ENCODE results near the gene IGSF22.

The IGSF22 gene

DNA sequence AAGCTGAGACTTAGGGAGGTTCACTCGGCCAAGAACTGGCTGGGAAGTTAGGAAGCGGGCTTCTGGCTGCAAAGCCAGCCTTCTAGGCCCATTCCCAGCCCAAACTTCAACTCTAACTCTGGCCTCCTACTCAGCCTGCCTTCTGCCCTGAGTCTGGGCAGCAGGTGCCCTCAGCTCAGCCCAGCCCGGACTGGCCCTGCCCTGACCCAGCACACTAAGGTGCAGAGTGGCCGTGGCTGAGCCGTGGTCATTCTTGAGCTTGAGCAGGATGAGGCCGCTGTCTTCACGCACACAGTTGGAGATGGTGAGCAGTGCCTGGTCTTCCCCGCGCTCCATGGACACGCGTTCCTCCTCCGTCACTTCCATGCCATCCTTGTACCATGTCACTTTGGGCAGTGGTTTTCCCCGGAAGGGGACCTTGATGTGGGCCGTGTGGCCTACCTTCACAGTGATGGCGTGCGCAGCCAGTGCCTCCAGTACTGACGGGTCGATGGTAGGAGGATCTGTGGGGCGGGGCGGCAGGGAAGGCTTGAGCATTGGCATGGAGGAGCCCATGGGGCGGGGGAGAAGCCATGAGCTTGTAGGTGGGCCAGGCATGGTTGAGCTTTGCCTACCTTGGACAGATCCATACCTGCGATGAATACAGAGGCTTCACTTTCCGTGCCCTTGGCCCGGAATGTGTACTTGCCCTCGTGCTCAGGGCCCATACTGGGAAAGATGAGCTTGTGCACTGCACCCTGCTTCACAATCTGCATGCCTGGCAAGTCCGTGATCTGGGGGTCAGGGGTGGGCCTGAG is 12.1 kb downstream of the IGSF22 start:
- DNase-seq (ENCODE audit: low read depth): no peak

DNA sequence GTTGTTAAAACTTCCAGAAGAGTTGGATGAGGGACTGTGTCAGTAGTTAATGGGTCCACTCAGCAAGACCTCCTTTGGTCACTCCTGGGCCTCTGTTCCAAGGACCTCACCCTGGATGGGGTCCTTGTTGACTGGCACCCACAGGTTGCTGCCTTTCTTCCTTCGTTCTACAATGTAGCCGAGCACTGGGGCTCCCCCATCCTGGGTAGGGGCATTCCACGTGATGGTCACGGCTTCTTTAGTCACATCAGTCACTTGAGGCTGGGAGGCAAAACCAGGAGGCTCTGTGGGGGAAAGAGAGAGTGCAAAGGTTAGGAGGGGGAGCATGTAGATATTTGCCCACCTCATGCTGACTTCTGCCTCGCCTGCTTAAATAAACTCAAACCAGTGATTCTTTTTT is 15.4 kb downstream of the IGSF22 start:
- DNase-seq (ENCODE audit: low read depth): no peak

DNA sequence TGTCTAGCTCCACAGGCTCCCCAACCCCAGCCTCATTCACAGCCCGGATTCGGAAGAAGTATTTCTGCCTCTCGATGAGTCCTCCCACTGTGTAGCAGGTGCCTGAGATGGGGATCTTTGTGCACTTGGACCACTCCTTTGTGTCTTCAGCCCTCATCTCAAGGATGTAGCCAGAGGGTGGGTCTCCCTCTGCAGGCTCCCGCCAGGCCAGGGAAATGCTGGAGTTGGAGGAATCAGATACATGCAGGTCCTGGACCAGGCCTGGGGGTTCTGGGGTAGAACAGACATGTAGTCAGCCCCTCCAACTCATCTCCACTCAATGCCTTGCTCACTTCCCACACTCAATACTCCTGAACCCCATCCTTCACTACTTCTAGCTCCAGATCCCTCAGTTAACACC is 16.6 kb downstream of the IGSF22 start:
- no peak for DNase-seq (ENCODE audit: low read depth)

DNA sequence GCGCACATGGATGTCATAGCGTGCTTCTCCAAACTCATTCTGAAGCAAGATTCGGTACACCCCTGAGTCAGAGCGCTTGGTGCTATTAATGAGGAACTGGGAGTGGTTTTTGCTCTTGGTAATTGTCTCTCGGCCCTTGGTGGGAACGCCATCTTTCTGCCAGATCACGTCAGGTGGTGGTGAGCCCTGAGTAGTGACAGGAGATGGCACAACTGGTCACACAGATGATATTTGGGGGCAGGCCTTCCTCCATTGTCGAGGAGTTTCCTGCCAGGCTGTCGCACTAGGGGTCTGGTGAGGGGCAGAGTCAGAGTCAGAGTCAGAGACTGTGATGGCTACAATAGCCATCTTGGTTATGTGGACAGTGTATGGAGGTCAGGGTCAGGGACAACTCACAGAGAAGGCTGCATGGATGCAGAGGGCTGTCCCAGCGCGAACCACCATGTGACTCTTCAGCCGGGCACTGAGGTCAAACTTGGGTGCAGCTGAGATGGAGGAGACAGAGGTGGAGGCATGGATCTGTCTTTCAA is 18.1 kb downstream of the IGSF22 start:
- DNase-seq (ENCODE audit: low read depth): no peak

DNA sequence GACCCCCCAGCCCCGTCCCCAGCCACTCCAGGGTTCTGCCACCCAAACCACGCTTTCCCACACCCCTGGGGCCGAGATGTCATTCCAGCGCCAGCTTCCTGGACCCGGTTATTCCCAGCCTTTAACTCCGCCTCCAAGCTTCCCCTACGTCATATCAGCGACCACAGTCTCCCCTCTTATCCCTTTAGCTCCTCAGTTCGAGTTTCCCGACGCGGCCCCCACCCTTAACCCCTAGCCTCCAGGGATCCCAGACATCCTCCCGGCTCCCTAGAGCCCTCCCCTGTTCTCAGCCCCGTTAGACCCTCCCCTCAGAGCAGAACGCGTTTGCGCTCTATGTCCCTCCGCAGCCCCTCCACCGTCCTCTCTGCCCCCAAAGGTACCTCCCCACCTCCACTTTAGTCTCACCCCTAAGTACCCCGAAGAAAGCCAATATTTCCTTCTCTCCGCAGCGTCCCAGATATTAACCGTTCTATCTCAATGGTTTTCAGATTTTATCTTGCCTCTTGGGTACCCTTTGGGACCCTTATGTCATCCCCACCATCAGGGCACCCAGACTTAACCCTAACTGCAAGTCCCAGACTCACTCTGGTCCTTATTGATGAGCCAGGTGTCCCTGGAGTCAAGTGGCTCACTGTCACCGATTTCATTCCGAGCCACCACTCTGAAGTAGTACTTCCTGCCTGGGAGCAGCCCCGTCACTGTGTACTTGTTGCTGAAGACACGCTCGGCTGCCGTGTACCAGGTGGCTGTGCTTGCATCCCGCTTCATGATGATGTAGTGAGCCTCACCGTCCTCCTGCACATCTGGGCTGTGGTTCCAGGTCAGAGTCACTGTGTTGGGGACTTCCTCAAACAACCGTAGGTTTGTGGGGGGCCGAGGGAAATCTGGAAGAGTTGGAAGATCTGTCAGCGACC is 19.4 kb downstream of the IGSF22 start:
- DNase-seq (ENCODE audit: low read depth): peak; percentile 37

DNA sequence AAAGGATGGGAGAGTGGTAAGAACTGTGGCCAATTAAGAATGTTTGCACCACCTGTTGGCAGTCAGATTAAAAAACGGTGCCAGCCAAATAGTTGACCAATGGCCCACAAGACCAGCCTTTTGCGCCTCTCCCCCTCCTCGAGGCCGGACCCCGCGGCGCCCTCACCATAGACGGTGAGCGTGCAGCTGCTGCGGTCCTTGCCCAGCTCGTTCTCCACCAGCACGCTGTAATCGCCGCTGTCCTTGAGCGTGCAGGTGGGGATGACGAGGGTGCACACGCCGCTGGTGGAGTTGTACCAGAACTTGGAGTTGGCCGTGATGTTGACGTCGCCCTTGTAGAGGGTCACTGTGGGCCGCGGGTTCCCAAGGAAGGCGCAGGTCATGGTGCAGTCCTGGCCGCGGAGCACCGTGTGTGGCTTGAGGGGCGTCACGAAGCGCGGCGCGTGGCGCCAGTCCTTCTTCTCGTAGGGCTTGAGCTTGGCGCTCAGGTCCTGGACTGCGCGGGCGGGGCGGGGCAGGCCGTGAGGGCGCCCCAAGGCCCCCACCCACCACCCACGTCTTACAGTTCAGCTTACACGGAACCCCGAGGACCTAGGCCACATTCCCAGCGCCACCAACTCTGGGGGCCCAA is 20.2 kb downstream of the IGSF22 start:
- DNase-seq (ENCODE audit: low read depth): no peak

DNA sequence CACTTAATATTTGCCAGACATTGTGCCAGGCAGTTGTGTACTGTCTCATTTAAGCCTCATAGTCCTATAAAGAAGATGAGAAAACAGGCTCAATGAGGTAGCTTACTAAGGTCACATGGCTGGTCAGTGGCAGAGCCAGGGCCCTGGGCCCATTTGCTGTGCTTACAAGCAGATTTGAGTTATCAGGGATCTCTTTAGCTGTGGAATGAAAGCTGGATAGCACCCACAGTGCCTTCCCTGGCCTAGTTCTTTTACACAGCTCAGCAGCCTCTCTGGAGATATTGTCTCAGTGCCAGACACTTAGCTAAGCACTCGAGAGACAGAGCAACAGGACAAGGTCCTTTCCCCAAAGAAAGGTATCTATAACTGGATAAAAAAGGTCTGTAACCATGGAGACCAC is 21.3 kb downstream of the IGSF22 start:
- DNase-seq (ENCODE audit: low read depth): no peak

DNA sequence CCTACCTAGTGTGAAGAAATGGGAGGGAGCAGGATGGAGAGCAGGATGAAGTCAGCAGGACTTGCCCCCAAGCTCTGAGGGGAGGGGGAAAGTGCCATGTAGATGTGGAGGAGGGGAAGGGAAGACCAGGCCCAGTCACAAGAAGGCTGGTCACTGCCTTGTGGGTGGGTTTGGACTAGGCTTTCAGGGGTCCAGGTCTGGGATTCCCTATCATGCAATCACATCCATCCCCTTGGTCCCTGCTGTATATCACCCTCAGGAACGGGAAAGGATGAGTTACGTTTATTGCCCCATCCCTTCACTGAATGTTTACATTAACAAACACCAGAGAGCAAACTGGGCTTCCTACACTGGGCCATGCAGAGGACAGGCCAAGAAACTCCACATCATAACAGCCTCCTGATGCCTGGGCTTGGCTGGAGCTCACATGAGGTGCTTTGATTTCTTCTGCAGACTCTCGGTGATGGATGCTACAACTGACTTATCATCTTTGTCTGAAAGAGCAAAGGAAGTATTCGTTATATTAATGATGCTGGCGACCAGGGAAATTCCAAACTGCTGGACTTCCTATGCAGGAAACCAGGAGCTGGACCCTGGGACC is 21.8 kb downstream of the IGSF22 start:
- DNase-seq (ENCODE audit: low read depth): no peak

DNA sequence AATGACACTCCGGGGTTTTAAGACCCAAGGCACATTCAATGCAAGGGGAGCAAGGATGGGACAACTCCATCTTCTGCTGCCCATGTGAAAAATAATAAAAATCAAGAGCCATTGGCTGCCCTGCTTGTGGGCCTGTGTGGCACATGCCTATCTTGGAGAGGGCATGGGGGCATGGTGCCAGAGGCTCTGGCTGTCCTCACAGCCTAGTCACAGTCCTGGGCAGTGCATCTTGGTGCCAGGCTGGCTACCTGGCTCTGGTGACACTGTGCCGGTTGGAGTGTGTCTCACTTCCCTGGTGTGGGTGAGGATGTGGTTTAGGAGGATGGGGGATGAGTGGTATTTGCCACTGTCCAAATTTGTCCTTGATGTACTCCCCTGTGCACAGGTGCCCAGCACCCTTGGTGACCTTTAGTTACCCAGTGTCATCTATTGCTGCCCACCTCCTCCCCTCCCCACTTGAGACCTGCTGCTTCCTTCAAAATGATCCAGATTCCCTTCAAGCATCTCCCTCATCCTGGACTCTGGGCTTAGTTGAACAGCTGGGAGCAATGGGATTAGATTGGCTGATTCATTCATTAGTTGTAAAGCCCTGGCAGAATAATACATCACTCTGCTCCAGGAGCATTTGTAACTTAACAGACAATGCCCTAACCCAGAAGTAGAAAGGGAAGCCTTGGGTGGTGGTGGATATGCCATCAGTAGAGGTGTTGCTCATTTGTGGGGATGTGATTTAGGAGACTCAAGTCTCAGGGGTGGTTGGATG is 22.8 kb downstream of the IGSF22 start:
- no peak for DNase-seq (ENCODE audit: low read depth)

DNA sequence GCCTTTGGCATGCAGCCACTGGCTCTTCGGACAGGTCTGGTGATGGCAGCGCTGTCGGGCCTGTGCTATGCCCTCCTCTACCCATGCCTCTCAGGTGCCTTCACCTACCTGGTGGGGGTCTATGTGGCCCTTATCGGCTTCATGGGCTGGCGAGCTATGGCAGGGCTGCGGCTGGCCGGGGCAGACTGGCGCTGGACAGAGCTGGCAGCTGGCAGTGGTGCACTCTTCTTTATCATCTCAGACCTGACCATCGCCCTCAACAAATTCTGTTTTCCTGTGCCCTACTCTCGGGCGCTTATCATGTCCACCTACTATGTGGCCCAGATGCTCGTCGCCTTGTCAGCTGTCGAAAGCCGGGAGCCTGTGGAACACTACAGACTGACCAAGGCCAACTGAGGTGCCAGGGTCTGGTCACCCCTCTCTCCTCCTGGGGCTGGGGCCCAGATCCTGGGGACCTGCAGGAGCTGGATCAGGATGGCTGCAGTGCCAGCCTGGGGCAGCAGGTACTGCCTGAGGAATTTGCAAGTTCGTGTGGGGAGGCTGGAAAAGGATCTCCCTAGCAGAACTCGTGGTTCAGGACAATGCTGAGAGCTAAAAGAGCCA is 24.3 kb downstream of the IGSF22 start:
- DNase-seq (ENCODE audit: low read depth): no peak

DNA sequence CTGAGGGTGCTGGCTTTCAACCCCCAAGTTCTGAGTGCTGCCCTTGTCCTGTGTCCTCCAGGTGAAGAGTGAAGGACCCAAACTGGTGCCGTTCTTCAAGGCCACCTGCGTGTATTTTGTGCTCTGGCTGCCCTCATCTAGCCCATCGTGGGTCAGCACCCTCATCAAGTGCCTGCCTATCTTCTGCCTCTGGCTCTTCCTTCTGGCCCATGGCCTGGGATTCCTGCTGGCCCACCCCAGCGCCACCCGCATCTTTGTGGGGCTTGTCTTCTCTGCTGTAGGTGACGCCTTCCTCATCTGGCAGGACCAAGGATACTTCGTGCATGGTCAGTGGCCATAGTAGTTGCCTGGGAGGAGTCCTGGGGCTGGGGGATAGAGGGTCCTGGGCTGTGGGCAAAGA is 25.1 kb downstream of the IGSF22 start:
- DNase-seq (ENCODE audit: low read depth): no peak

DNA sequence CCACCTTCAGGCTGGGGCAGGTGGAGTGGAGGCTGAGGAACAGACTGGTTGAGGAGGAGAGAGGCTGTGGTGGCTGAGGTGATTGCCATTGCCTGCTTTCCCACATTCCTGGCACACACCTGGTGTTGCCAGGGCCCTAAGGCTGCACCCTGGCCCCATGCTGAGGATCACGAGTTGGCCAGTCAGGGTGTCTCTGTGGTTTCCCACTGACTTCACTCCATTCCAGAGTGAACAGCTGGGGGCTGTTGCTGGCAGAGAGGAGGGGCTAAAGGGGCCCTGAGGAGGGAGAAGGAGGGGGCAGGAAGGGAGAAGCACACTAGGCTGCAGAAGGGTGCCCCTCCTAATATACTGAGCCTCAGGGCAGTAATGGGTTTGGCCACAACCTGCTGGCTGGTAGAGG is 25.6 kb downstream of the IGSF22 start:
- DNase-seq (ENCODE audit: low read depth): no peak

DNA sequence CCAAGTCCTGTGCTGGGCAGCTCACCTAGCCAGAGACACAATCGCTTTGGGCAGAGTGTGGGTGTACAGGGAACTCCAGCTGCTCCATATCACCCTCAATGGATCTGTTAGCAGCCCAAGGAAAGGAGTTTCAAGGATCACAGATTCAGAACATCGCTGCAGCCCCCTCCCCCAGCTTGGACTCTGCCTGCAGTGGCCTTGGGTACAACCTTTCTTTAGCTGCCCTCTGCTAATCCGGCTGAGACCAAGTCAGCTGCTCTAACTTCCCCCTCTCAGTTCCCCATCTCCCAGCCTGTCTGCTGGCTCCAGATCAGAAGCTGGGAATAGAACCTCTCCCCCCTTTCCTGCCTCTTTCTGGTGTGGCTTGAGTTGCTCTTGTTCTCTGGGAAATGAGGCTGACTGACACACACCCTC is 26.1 kb downstream of the IGSF22 start:
- no peak for DNase-seq (ENCODE audit: low read depth)

DNA sequence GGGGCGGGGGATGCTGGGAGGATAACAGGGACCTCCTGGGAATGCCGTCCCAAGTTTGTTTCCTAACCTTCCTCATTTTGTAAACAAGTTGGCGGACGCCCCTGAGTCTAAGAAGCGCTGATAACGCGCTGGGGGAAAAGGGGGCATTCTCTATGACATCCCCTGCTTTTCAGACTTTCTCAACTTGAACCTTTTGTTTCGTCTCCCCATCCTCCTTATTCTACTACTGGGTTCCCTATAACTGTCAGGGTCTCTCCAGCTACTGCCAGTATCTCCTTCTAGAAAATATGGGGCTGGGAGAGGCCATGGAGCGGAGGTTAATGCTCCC is 26.8 kb downstream of the IGSF22 start:
- DNase-seq (ENCODE audit: low read depth): no peak

DNA sequence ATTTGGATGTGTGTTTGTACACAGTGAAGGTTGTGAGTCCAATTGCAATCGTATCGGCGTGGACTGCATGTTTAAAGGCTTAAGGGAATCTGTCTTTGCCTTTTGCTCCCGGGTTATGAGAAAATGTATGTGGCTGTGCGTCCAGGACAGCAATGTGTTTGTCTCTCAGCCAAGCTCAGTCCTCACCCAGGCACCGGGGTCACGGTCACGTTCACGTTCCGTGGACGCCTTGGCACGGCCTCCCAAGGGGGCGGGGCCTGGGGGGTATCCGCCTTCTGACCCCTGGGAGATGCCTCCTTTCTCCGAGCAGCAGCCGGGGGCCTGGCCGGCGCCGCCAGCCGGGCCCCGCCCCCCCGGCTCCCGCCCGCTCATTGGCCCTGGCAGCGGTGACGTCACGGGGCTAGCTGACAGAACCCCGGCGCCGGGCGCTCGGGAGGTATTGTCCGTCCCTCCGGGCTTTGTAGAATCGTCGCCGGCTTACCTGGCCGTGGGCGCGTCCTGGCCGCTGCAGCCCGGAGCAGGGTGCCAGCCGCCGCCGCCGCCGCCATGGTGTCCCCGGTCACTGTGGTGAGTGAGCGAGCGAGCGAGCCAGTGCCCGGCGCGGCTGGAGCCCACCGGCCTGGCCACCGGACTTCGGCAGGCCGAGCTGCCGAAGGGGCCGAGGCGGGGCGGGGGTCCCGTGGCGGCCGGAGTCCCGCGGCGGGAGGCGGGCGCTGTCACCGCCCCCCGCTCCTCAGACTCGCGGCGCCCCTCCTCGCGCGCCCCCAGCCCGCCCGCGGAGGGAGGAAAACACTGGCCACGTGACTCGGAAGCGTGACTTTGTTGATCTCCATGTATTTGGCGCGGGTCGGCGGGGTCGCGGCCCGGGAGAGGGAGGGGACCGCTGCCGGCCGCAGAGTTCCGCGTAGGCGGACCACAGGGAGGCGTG is 27.4 kb downstream of the IGSF22 start, which contains the start of gene TMEM86A:
TMEM86A (plus strand) TSS at position 439 of the 928 bp plus-strand sequence; CDS start at position 547, 108 bp downstream.
- DNase-seq (ENCODE audit: low read depth): peak; percentile 85

DNA sequence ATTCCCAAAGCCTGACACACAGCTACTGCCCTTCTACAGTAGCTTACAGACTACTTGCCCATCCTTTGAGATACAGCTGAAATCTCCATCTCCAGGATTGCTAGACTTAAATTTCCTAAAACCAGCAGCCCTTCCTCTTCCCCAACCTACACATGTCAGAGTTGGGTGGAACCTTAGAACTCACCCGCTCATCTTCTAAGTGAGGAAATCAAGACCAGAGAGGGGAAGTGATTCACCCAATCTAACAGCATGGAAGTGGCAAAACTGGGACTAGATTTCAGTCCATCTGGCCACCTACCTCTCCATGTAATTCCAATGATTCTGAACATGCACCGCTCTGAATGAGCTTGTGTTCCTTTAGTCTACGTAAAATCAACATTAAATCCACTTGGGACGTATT is 28.4 kb downstream of the IGSF22 start:
- DNase-seq (ENCODE audit: low read depth): no peak

DNA sequence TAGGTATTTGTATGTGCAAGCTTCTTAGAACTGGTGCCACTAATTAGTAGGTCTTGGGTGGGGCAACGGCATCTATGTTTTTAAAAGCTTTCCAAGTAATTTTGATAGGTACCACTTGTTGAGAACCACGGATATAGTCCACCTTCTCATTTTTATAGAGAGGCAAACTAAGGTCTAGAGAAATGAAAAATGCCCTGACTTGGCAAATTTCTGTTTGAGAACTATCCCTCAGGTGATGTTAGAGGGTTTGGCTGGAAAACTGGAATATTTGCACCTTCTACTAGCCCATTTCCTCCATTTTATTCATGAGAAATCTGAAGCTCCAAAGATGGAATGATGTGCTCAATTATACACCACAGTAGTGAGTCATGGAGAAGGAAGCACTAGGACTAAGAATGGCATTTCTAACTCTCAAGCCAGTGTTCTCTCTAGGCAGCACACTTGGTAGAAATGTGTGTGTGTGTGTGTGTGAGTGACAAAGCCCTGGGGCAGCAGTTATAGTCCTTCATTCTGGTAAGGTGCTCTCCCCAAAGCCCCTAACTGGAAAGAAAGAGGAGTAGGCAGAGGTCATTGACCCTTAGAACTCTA is 29.3 kb downstream of the IGSF22 start:
- DNase-seq (ENCODE audit: low read depth): no peak

DNA sequence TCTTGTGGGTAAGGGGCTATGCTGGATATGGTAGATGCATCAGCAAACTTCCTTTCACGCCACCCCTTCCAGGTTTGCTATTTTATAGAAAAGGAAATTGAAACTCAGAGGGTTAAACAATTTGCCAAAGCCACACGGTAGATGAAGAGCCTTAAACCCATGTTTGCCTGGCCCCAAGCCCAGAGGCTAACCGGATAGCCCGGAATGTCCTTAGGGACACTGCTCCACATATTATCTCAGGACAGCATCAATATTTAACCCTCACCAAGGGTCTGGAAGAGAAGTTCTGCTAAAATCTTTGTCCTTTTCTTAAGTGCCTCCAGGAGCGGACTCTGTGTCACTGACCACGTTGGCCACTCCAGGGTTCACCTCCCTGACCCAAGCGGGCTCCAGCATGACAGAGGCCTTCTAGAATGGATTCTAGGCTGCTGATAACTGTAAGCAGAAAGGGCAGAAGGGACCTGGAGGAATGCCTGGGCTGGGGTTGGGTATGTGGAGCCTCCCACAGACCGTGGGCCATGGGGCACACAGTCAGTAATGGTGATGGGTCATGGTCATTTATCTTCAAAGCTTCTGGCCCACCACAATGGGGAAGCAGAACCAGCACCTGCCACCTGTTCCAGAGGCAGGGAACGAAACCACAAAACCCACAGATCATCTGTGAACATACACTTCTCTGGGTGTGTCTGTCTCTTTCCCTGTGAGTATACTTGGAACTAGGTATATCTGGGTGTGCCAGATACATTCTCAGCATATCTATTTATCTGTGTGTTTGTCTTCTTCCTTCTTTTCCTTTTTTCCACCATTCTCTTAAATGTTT is 32.8 kb downstream of the IGSF22 start:
- no peak for DNase-seq (ENCODE audit: low read depth)
